ENCODE measurements around the gene TAPBP. TPM values are rescaled to one million over a fixed set of nuclear protein-coding genes. Genes with fewer than 3 reads are reported as not detected.
A peak's percentile ranks its signal among the peaks of the same experiment; 100 is the strongest.

Gene TAPBP
- total and polyA plus RNA-seq, 9 of the 15 experiments (the other 6 are each of a cell fraction or from before 2014, with no cell fraction given) = 5.6 to 74.0 (median 22.3) TPM

GRCh38 chr6:33317669-33318425 lies 4.0 kb upstream of the TAPBP start, which contains the start of gene ZBTB22 (continued):
- TF ChIP-seq TFAP4 (CRISPR knock-in tag; IDR thresholded peaks at IDR 0.05; ENCODE audit: borderline replicate concordance) (no peak; the same call in 1 of the 2 replicates), XRCC5 (IDR thresholded peaks at IDR 0.05; ENCODE audit: low read depth, low read length) (peak; percentile 32; the same call in 1 of the 2 replicates), RNF219 (CRISPR knock-in tag; IDR thresholded peaks at IDR 0.05) (no peak), MED1 (CRISPR knock-in tag; IDR thresholded peaks at IDR 0.05; ENCODE audit: borderline replicate concordance) (no peak), ZFX (CRISPR knock-in tag; IDR thresholded peaks at IDR 0.05) (peak; percentile 32), MCM5 (IDR thresholded peaks at IDR 0.05; ENCODE audit: low read depth) (no peak), BCOR (IDR thresholded peaks at IDR 0.05) (peak; percentile 82), CAMTA2 (CRISPR knock-in tag; conservative IDR thresholded peaks at IDR 0.05) (0 out of 2 replicates have a peak, but pooled peaks have one; percentile 9), FOXM1 (IDR thresholded peaks at IDR 0.05; ENCODE audit: low read depth) (peak; percentile 86), FOXM1 (CRISPR knock-in tag; IDR thresholded peaks at IDR 0.05; ENCODE audit: low read depth) (no peak), SIN3A (IDR thresholded peaks at IDR 0.05; ENCODE audit: borderline replicate concordance in 2 of 2, control insufficient read depth in 1 of 2, low read depth in 2 of 2, low read length in 2 of 2) (peak; percentile 34 to 42; a peak in 1 of 4 replicates), SAFB2 (IDR thresholded peaks at IDR 0.05; ENCODE audit: borderline replicate concordance, low read depth, low read length, severe bottlenecking) (no peak), POLR2AphosphoS2 (IDR thresholded peaks at IDR 0.05; ENCODE audit: low read length) (peak; percentile 95), GABPA (tag; conservative IDR thresholded peaks at IDR 0.05; ENCODE audit: low read depth) (peak; percentile 38; the same call in 1 of the 2 replicates), ZNF121 (CRISPR knock-in tag; conservative IDR thresholded peaks at IDR 0.05) (peak; percentile 59; the same call in 1 of the 2 replicates), MTA3 (IDR thresholded peaks at IDR 0.05; ENCODE audit: borderline replicate concordance) (peak; percentile 66), HDAC1 (IDR thresholded peaks at IDR 0.05) (peak in 1 of 2 experiments; percentile 62; a peak in 2 of 4 replicates), CREB3L1 (IDR thresholded peaks at IDR 0.05; ENCODE audit: borderline replicate concordance, low read depth) (peak; percentile 17; the same call in 1 of the 2 replicates), HDAC2 (IDR thresholded peaks at IDR 0.05) (peak; percentile 85; the same call in 1 of the 2 replicates), HLTF (IDR thresholded peaks at IDR 0.05) (peak; percentile 86), NRF1 (conservative IDR thresholded peaks at IDR 0.05 in 1 of 2, IDR thresholded peaks at IDR 0.05 in 1 of 2) (peak; percentile 62 to 75), RB1 (IDR thresholded peaks at IDR 0.05; ENCODE audit: low read depth) (peak; percentile 49; the same call in 1 of the 2 replicates), TRIM24 (IDR thresholded peaks at IDR 0.05) (peak in 1 of 2 experiments; percentile 44; a peak in 2 of 4 replicates), PYGO2 (tag; IDR thresholded peaks at IDR 0.05) (no peak), NR4A1 (CRISPR knock-in tag; IDR thresholded peaks at IDR 0.05) (no peak; the same call in 1 of the 2 replicates), NR4A1 (tag; IDR thresholded peaks at IDR 0.05) (no peak)

Measured in K562 (cell line).